ENCODE results near the gene TEX2.
"Not testable (repeated sequence)": the region's sequence is repeated elsewhere in the genome, so short reads cannot be mapped to it uniquely, and the experiment has no call there.

Gene TEX2

GRCh38 chr17:64232466-64233262 lies 30.4 kb downstream of the TEX2 start:
- DNase-seq, result no peak

GRCh38 chr17:64231567-64232141 lies 31.4 kb downstream of the TEX2 start:
- DNase-seq, result no peak

- no peak for DNase-seq
Measured at GRCh38 chr17:64230791-64231408, 32.2 kb downstream of the TEX2 start.

GRCh38 chr17:64229815-64230728 lies 33.0 kb downstream of the TEX2 start:
- DNase-seq, result no peak

- no peak for DNase-seq
Measured at GRCh38 chr17:64226132-64226531, 36.9 kb downstream of the TEX2 start.

- DNase-seq, result no peak
Measured at GRCh38 chr17:64225410-64225809, 37.6 kb downstream of the TEX2 start.

- DNase-seq, result no peak
Measured at GRCh38 chr17:64223931-64224629, 39.0 kb downstream of the TEX2 start.

- DNase-seq, result no peak
Measured at GRCh38 chr17:64223283-64223682, 39.8 kb downstream of the TEX2 start.

- no peak for DNase-seq
Measured at GRCh38 chr17:64221679-64222078, 41.4 kb downstream of the TEX2 start.

- DNase-seq, result not testable (repeated sequence)
Measured at GRCh38 chr17:64220604-64221003, 42.5 kb downstream of the TEX2 start.

GRCh38 chr17:64219571-64219970 lies 43.5 kb downstream of the TEX2 start:
- no peak for DNase-seq

- peak; percentile 3 to 38 for DNase-seq
Measured at GRCh38 chr17:64218066-64218465, 45.0 kb downstream of the TEX2 start.

- DNase-seq, result no peak
Measured at GRCh38 chr17:64217249-64217691, 45.8 kb downstream of the TEX2 start.

- no peak for DNase-seq
Measured at GRCh38 chr17:64216338-64217248, 46.5 kb downstream of the TEX2 start.

- DNase-seq, result no peak
Measured at GRCh38 chr17:64216000-64216337, 47.1 kb downstream of the TEX2 start.

- no peak for DNase-seq
Measured at GRCh38 chr17:64214950-64215349, 48.1 kb downstream of the TEX2 start.

- DNase-seq, result no peak
Measured at GRCh38 chr17:64213995-64214811, 48.9 kb downstream of the TEX2 start.

- DNase-seq, result no peak
Measured at GRCh38 chr17:64212122-64212521, 50.9 kb downstream of the TEX2 start.

GRCh38 chr17:64209983-64210382 lies 53.1 kb downstream of the TEX2 start:
- no peak for DNase-seq

GRCh38 chr17:64209356-64209941 lies 53.6 kb downstream of the TEX2 start:
- DNase-seq, result no peak
